Parathyroid adenoma (tissue), 2 donors: ENCODE results near the gene CEACAM1.

ENCODE experiments used
- H2AFZ ChIP-seq: fragments of 300-600 bp; sonication (generic); one replicate; pipeline ENCODE4 v1.7.0; 2017; ENCODE audit warnings: antibody characterized with exemption, mild to moderate bottlenecking
- H3K27ac ChIP-seq: fragments of 300-600 bp; sonication (generic); one replicate; pipeline ENCODE4 v1.7.0; 2017
- H3K27me3 ChIP-seq: fragments of 300-600 bp; sonication (generic); one replicate; pipeline ENCODE4 v1.7.0; 2017; ENCODE audit warnings: low read length; ENCODE audit not compliant: control insufficient read depth, insufficient read depth
- H3K36me3 ChIP-seq: fragments of 300-600 bp; sonication (generic); one replicate; pipeline ENCODE4 v1.7.0; 2017; ENCODE audit warnings: low read length; ENCODE audit not compliant: control insufficient read depth, insufficient read depth
- H3K4me1 ChIP-seq: fragments of 300-600 bp; sonication (generic); one replicate; pipeline ENCODE4 v1.7.0; 2017; ENCODE audit warnings: control low read depth
- H3K4me2 ChIP-seq: fragments of 300-600 bp; sonication (generic); one replicate; pipeline ENCODE4 v1.7.0; 2017; ENCODE audit warnings: low read length
- H3K4me3 ChIP-seq: fragments of 300-600 bp; sonication (generic); one replicate; pipeline ENCODE4 v1.7.0; 2017; ENCODE audit warnings: low read depth, low read length
- H3K79me2 ChIP-seq: fragments of 300-600 bp; sonication (generic); one replicate; pipeline ENCODE4 v1.7.0; 2017; ENCODE audit warnings: control low read depth
- H3K9ac ChIP-seq: fragments of 300-600 bp; sonication (generic); one replicate; pipeline ENCODE4 v1.7.0; 2017; ENCODE audit warnings: mild to moderate bottlenecking
- H3K9me3 ChIP-seq: fragments of 300-600 bp; sonication (generic); one replicate; pipeline ENCODE4 v1.7.0; 2017; ENCODE audit warnings: low read length; ENCODE audit not compliant: control insufficient read depth
- CTCF ChIP-seq: fragments of 300-600 bp; sonication (generic); IDR thresholded peaks from one replicate; pipeline ENCODE4 v1.7.0; 2017; ENCODE audit warnings: antibody characterized with exemption, mild to moderate bottlenecking
- donor health status: primary hyperparathyroidism.

Gene CEACAM1

GRCh38 chr19:42548552-42548951 lies 20.3 kb upstream of the CEACAM1 start:
- H3K79me2 ChIP-seq, result no peaks in the 10 kb centered on the region
- no peak overlapping the region for H3K27ac ChIP-seq
- H3K9ac ChIP-seq, result no peak overlapping the region
- no peak overlapping the region for H3K4me3 ChIP-seq
- H3K4me1 ChIP-seq, result no peaks in the 10 kb centered on the region
- no peaks in the 10 kb centered on the region for H3K27me3 ChIP-seq
- H3K9me3 ChIP-seq, result no peaks in the 10 kb centered on the region
- no peak overlapping the region for H3K4me2 ChIP-seq
- H3K36me3 ChIP-seq, result no peaks in the 10 kb centered on the region
- no peak for TF ChIP-seq CTCF
- H2AFZ ChIP-seq, result no peak overlapping the region

- no peaks in the 10 kb centered on the region for H3K79me2 ChIP-seq
- H3K9me3 ChIP-seq, result no peaks in the 10 kb centered on the region
- H3K4me3 ChIP-seq, result no peak overlapping the region
- no peaks in the 10 kb centered on the region for H3K36me3 ChIP-seq
- H3K4me1 ChIP-seq, result no peaks in the 10 kb centered on the region
- TF ChIP-seq CTCF, result no peak
- H3K27me3 ChIP-seq, result no peaks in the 10 kb centered on the region
- no peak overlapping the region for H3K9ac ChIP-seq
- no peak overlapping the region for H2AFZ ChIP-seq
- H3K4me2 ChIP-seq, result no peak overlapping the region
- H3K27ac ChIP-seq, result no peak overlapping the region
Measured at GRCh38 chr19:42547929-42548328, 19.6 kb upstream of the CEACAM1 start.

- no peak for TF ChIP-seq CTCF
- Histone ChIP-seq H3K9me3 (no peaks in the 10 kb centered on the region), H3K4me3 (no peak overlapping the region), H3K36me3 (no peaks in the 10 kb centered on the region), H2AFZ (no peak overlapping the region), H3K9ac (no peak overlapping the region), H3K4me1 (no peaks in the 10 kb centered on the region), H3K4me2 (no peak overlapping the region), H3K79me2 (no peaks in the 10 kb centered on the region), H3K27me3 (no peaks in the 10 kb centered on the region), H3K27ac (no peak overlapping the region)
Measured at GRCh38 chr19:42546831-42547500, 18.7 kb upstream of the CEACAM1 start.

- H3K36me3 ChIP-seq, result no peaks in the 10 kb centered on the region
- H3K4me2 ChIP-seq, result no peak overlapping the region
- no peak overlapping the region for H3K27ac ChIP-seq
- no peaks in the 10 kb centered on the region for H3K27me3 ChIP-seq
- H3K9me3 ChIP-seq, result no peaks in the 10 kb centered on the region
- H2AFZ ChIP-seq, result no peak overlapping the region
- H3K4me3 ChIP-seq, result no peak overlapping the region
- TF ChIP-seq CTCF, result no peak
- H3K79me2 ChIP-seq, result no peaks in the 10 kb centered on the region
- no peak overlapping the region for H3K9ac ChIP-seq
- H3K4me1 ChIP-seq, result no peaks in the 10 kb centered on the region
Measured at GRCh38 chr19:42544146-42544545, 15.9 kb upstream of the CEACAM1 start.

GRCh38 chr19:42542791-42543190 lies 14.5 kb upstream of the CEACAM1 start:
- Histone ChIP-seq H3K36me3 (no peaks in the 10 kb centered on the region), H3K4me3 (no peak overlapping the region), H2AFZ (no peak overlapping the region), H3K27me3 (no peaks in the 10 kb centered on the region), H3K4me1 (no peaks in the 10 kb centered on the region), H3K9ac (no peak overlapping the region), H3K9me3 (no peaks in the 10 kb centered on the region), H3K27ac (no peak overlapping the region), H3K4me2 (no peak overlapping the region), H3K79me2 (no peaks in the 10 kb centered on the region)
- no peak for TF ChIP-seq CTCF
